ENCODE data around the gene NTSR1. TPM values are rescaled to one million over a fixed set of nuclear protein-coding genes. Genes with fewer than 3 reads are reported as not detected.

NTSR1 gene
- total RNA-seq, 1 experiment from 2014 or later: not detected

GRCh38 chr20:62799036-62799435 is 90.4 kb downstream of the NTSR1 start:
- no peak for DNase-seq (ENCODE audit: low read depth)
- in situ Hi-C loops (cut with HindIII; ENCODE audit: low pct_unique_long_range_greater_than_20kb, low sequenced_read_pairs): no loop called here

GRCh38 chr20:62799459-62799858 is 90.8 kb downstream of the NTSR1 start:
- no peak for DNase-seq (ENCODE audit: low read depth)
- in situ Hi-C loops (cut with HindIII; ENCODE audit: low pct_unique_long_range_greater_than_20kb, low sequenced_read_pairs): no loop called here

- DNase-seq (ENCODE audit: low read depth): no peak
- in situ Hi-C loops (cut with HindIII; ENCODE audit: low pct_unique_long_range_greater_than_20kb, low sequenced_read_pairs): no loop called here
These were observed 91.2 kb downstream of the NTSR1 start for GRCh38 chr20:62799873-62800272.

- DNase-seq (ENCODE audit: low read depth): no peak
- in situ Hi-C loops (cut with HindIII; ENCODE audit: low pct_unique_long_range_greater_than_20kb, low sequenced_read_pairs): no loop called here
These were observed 92.0 kb downstream of the NTSR1 start for GRCh38 chr20:62800314-62801259.

- in situ Hi-C loops (cut with HindIII; ENCODE audit: low pct_unique_long_range_greater_than_20kb, low sequenced_read_pairs): no loop called here
- no peak for DNase-seq (ENCODE audit: low read depth)
These were observed 92.8 kb downstream of the NTSR1 start for GRCh38 chr20:62801284-62802010.

GRCh38 chr20:62802026-62802712 is 93.5 kb downstream of the NTSR1 start:
- no peak for DNase-seq (ENCODE audit: low read depth)
- in situ Hi-C loops (cut with HindIII; ENCODE audit: low pct_unique_long_range_greater_than_20kb, low sequenced_read_pairs): no loop called here

- in situ Hi-C loops (cut with HindIII; ENCODE audit: low pct_unique_long_range_greater_than_20kb, low sequenced_read_pairs): no loop called here
- no peak for DNase-seq (ENCODE audit: low read depth)
These were observed 95.5 kb downstream of the NTSR1 start for GRCh38 chr20:62804021-62804626.

GRCh38 chr20:62804627-62805154 is 96.1 kb downstream of the NTSR1 start, which contains the start of gene OGFR:
OGFR (plus strand) TSS chr20:62804835; CDS start chr20:62804860, 25 bp downstream.
- in situ Hi-C loops (cut with HindIII; ENCODE audit: low pct_unique_long_range_greater_than_20kb, low sequenced_read_pairs): no loop called here
- no peak for DNase-seq (ENCODE audit: low read depth)

- in situ Hi-C loops (cut with HindIII; ENCODE audit: low pct_unique_long_range_greater_than_20kb, low sequenced_read_pairs): no loop called here
- no peak for DNase-seq (ENCODE audit: low read depth)
These were observed 96.6 kb downstream of the NTSR1 start for GRCh38 chr20:62805155-62805710.

GRCh38 chr20:62805711-62806382 is 97.2 kb downstream of the NTSR1 start:
- DNase-seq (ENCODE audit: low read depth): no peak
- in situ Hi-C loops (cut with HindIII; ENCODE audit: low pct_unique_long_range_greater_than_20kb, low sequenced_read_pairs): no loop called here

GRCh38 chr20:62806383-62807050 is 97.9 kb downstream of the NTSR1 start:
- in situ Hi-C loops (cut with HindIII; ENCODE audit: low pct_unique_long_range_greater_than_20kb, low sequenced_read_pairs): no loop called here
- no peak for DNase-seq (ENCODE audit: low read depth)

- in situ Hi-C loops (cut with HindIII; ENCODE audit: low pct_unique_long_range_greater_than_20kb, low sequenced_read_pairs): no loop called here
- no peak for DNase-seq (ENCODE audit: low read depth)
These were observed 99.0 kb downstream of the NTSR1 start for GRCh38 chr20:62807444-62808210.

GRCh38 chr20:62808211-62808865 is 99.7 kb downstream of the NTSR1 start:
- no peak for DNase-seq (ENCODE audit: low read depth)
- in situ Hi-C loops (cut with HindIII; ENCODE audit: low pct_unique_long_range_greater_than_20kb, low sequenced_read_pairs): no loop called here

GRCh38 chr20:62809530-62810428 is 101.1 kb downstream of the NTSR1 start:
- no peak for DNase-seq (ENCODE audit: low read depth)
- in situ Hi-C loops (cut with HindIII; ENCODE audit: low pct_unique_long_range_greater_than_20kb, low sequenced_read_pairs): no loop called here

- DNase-seq (ENCODE audit: low read depth): no peak
- in situ Hi-C loops (cut with HindIII; ENCODE audit: low pct_unique_long_range_greater_than_20kb, low sequenced_read_pairs): no loop called here
These were observed 102.7 kb downstream of the NTSR1 start for GRCh38 chr20:62811320-62811719.

All from Caki2 (cell line).